Non-pigmented ciliary epithelial cell (primary cell): Measurements from ENCODE around the gene APP.

ENCODE experiments used
- DNase-seq: peaks from one replicate; pipeline ENCODE4 v3.0.0-alpha.2; 2010; ENCODE audit warnings: low read depth

APP gene

DNA sequence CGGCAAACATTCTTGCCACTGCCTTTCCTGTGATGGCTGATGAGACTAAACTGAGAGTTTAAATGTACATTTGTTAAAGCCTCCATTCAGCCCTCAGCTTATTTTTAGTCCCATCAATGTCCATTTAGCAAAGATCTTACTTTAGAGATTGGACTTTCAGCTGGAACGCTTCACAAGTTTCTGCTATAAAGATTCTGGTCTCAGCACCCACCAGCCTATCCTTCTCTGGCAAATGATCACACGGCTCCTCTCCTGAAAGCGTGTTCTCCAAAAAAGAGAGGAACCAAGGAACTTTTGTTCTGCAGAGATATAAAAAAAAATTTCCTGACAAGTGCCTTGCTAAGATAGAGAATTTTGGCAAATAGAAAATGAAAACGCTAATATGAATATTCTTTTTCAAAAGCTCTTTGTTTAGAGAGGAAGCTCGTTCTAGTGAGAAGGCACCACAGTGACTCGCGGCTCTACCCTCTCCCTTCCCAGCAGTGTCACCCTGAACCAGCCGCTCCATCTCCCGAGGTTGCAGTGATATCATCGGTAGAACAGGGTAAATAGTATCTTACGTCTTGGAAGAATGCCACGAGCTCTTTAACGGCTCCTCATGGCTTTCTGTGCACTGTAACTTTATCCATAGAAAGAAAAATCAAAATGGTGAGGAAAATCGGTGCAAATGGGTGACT is 200.2 kb downstream of the APP start:
- DNase-seq = no peak

DNA sequence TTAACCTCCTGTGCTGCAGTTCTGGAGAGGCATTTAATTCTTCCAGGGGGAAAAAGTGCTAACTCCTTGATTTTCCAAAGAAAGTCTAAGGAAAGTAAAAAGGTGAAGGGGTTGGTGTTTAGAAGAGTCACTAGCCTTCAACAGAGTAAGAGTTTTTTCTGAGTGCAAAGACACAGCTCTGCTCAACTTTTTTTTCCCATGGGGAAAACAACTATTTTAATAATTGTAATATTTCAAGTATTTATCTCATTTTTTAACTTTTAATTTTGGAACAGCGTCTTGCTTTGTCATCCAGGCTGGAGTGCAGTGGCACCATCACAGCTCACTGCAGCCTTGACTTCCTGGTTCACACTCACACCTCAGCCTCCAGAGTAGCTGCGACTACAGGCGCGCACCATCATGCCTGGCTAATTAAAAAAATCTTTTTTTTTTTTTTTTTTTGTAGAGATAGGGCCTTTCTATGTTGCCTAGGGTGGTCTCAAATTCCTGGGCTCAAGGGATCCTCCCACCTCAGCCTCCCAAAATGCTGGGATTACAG is 202.6 kb downstream of the APP start:
- no peak for DNase-seq

- DNase-seq = no peak
Observed at GRCh38 chr21:25967181-25967900, 203.2 kb downstream of the APP start.

DNA sequence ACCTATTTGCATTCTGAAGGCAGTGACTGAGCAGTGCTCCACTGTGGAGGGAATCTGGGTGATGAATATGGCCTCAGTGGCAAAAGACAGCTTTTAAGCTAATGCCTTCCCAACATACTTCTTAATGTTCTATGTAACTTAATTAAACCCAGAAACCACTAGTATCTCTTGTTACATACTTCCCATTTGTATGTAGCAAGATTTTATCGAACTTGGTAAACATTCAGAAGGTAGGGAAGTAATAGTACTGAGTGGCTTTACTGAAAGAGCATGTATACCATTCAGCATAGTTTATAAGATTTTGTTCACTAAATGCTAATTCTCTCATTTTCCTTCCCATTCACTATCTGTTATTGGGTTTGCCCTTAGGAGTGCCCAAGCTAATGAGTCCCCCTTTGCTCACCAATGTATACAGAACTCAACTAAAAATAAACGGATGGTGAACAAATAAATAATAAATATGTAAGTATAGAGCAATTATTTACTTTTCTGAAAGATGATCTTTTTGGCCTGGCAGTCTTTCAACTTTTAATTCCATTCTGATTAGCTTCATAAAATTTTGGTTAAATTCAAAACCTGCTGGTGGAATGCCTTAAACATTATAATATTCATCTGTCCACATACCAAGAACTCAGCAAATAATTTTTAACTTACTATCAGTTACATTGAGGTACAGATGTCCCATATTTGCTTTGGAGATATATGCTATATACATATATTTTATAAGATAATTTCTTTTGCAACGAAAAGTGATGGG is 204.4 kb downstream of the APP start:
- no peak for DNase-seq

GRCh38 chr21:25964926-25965325 is 205.6 kb downstream of the APP start:
- DNase-seq = no peak

DNA sequence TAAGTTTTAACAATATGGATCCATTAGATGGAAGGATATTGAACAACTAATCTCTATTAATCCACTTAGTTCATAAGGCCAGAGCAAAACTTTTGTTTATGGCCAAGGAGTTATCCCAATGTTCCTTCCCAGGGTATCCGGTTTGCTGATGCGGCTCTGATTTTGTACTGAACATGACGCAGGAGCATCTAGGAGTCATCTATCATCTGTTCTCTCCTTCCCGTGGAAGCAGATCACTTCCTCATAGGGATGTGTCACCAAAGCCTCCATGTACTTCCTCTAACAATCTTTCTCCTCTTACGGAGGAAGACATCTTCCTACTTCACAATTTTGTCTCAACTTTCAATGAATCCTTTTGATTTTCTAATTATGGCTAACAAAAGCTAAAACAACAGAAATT is 206.6 kb downstream of the APP start:
- no peak for DNase-seq

DNA sequence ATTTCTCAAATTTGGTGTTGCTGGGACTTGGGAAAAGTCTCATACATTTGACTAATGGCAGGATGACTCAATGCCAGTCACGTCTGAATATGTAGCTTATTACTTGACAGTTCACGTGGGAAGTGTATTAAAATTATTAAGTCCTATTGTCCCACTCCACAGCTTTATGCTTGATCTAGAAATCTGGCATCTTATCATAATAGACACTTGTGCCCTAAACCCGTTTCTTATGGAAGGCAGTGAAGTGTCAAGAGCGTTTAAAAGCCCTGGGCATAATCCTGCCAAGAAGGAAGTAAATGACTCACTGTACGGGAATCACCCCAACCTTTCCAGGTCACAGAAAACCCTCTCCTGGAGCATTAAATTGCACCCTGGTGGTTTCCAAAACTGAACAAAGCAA is 207.4 kb downstream of the APP start:
- DNase-seq = no peak

- no peak for DNase-seq
Observed at GRCh38 chr21:25961042-25961441, 209.5 kb downstream of the APP start.

GRCh38 chr21:25960402-25960801 is 210.2 kb downstream of the APP start:
- DNase-seq = no peak

DNA sequence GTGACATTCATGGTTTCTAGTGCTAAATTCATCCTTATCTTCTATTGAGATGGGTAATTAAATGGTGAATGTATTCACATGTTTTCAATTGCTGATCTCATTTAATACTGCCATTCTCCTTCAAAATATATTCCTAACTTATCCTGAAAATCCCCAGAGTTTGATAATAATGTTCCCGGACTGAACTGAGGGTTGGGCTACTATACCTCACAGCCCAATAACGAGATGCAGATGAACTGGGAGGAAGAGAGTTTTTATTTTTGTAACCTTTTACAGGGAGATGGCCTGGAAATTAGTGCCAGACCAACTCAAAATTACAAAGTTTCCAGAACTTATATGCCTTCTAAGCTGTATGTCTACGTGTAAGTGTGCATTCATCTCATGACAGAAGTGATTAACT is 210.8 kb downstream of the APP start:
- DNase-seq = no peak

- DNase-seq = peak; percentile 74
Observed at GRCh38 chr21:25956993-25957714, 213.4 kb downstream of the APP start.

- no peak for DNase-seq
Observed at GRCh38 chr21:25955646-25956045, 214.9 kb downstream of the APP start.

- DNase-seq = no peak
Observed at GRCh38 chr21:25953659-25954058, 216.9 kb downstream of the APP start.

DNA sequence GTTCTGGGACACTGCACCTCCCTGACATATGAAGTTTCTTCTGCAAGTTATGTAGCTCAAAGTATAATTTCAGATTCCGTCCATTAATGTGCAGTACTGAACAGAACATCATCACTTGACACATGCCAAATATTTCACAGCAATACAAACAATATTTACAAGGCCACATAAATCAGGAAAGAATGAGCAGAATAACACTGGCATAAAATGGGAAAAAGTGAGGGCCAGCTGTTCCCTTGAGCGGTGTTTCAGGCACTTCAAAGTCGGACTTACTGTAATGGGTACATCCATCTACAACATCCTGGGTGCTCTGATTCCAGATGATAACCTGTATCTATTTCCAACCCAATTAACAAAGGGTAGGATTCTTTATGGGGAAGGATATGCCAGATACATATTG is 217.4 kb downstream of the APP start:
- DNase-seq = no peak

GRCh38 chr21:25952306-25952705 is 218.3 kb downstream of the APP start:
- no peak for DNase-seq

DNA sequence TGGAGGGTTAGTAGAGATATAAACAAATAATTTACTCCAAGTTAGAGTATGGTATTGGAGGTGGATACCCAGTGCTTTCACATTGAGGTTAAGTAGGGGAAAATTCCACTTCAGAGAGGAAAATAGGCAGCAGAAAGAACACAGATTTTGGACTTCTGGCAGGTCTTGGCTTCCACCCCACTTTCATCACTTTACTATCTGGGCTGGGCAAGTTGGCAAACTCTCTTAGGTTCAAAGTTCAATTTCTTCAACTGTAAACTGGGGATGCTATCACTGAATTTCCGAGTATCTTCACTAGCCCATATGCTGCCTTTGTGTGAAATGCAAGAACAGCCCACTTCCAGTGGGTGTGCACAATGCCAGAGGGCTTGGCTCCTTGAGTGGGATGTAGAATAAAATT is 220.9 kb downstream of the APP start:
- no peak for DNase-seq

DNA sequence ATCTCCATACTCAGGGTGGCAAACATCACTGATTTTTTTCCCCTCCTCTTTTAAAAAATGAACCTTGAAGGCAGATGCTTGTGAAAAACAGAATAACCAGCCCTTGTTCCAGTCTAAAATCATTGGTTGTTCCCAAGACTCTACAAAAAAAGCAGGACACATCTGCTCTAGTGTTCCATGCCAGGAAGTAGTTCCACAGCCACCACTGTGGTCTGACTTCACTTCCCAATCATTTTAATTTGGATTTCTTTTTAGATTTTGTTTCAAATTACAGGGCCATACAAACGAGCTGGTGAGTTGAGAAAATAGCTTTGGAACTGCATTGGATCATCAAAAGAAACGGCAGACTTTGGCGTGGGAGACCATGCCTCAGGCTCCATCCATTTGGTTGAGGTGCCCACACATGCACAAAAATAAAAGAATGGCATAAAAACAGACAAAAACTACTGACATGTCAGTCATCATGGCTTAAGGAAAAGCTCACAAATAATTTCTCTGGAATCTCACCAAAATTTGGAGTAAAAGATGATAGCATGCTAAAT is 225.8 kb downstream of the APP start:
- DNase-seq = no peak

DNA sequence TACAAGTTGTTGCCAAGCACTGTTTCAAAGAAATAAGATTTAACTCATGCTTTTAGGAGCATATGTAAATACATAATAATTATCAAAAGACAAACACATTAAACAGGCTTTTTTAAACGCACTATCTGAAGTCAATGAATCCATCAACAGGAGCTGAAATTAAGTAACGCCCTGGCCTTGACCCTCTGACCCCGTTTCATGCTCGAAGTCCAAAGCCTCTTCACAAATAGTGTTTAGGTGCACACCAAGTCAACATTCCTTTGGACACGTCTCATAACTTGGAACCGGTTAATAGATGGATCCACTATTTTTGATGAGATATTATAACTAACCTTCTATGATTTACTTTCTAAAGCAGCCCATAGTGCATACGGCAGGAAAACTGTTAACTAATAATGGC is 226.5 kb downstream of the APP start:
- DNase-seq = no peak

DNA sequence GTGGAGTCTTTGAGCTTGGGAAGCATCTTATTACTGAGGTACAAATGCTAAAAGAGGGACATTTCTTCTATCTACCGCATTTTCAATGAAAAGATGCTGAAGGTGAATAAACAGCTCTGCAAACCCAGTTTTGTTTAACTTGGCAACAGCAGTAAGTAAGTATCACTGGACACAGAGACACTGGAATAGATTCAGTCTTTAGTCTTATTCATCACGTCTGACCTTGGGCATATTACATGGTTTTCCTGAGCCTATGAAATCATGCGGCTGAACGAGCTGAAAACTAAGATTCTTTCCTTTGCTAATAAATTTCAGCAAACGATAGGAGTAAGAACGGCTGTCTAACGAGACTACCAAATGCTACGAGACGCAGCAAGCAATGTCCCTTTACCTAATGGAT is 228.4 kb downstream of the APP start:
- no peak for DNase-seq

DNA sequence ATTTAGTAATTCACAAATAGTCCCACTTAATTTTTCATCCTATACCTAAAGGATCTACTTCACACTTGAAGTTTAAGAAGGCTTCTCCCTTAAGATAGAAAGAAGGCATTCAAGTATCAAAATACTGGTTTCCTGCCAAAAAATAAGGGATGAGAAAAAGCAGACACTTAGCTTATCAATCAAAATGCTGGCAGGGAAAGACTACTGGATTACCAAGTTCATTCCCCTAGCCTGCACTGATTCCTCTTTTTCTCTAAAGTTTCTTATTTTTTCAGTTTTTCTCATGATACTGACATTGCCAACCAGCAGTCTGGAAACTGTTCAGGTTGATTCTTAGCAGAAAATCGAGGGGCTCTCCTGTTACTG is 231.2 kb downstream of the APP start:
- no peak for DNase-seq

- no peak for DNase-seq
Observed at GRCh38 chr21:25938658-25939395, 231.7 kb downstream of the APP start.
